GM23338 (cell line): ENCODE results near the gene EXD3. TPM values are rescaled to one million over a fixed set of nuclear protein-coding genes. Genes with fewer than 3 reads are reported as not detected.

ENCODE experiments used
- ATAC-seq: fragments of 200-7000 bp; cut with Tn5 transposase; 3 replicates; pipeline ENCODE4 v1.9.1; 2020
- DNase-seq: peaks from one replicate; pipeline ENCODE4 v3.0.0-alpha.2; 2015; ENCODE audit warnings: low spot score
- H2AFZ ChIP-seq: fragments of 200-600 bp; sonication (generic); 2 replicates; pipeline ENCODE4 v1.8.0; 2016; ENCODE audit warnings: antibody characterized with exemption, mild to moderate bottlenecking, moderate library complexity
- H3F3A ChIP-seq: fragments of 200-600 bp; sonication (generic); replicated peaks from 2 replicates; pipeline ENCODE4 v1.8.0; 2017; ENCODE audit warnings: antibody characterized with exemption, mixed run types, low read depth
- H3K27ac ChIP-seq: fragments of 200-600 bp; sonication (generic); 2 replicates; pipeline ENCODE4 v1.6.1; 2016; ENCODE audit warnings: low read depth
- H3K27me3 ChIP-seq: fragments of 200-600 bp; sonication (generic); 2 replicates; pipeline ENCODE4 v1.8.0; 2016; ENCODE audit warnings: mild to moderate bottlenecking, mixed run types, moderate library complexity; ENCODE audit not compliant: insufficient read depth
- H3K36me3 ChIP-seq: fragments of 200-600 bp; sonication (generic); 2 replicates; pipeline ENCODE4 v1.8.0; 2016; ENCODE audit warnings: mild to moderate bottlenecking; ENCODE audit not compliant: insufficient read depth
- H3K4me1 ChIP-seq: fragments of 200-600 bp; sonication (generic); 2 replicates; pipeline ENCODE4 v1.8.0; 2016; ENCODE audit warnings: mild to moderate bottlenecking, moderate library complexity; ENCODE audit not compliant: insufficient read depth
- H3K4me2 ChIP-seq: fragments of 200-600 bp; sonication (generic); 2 replicates; pipeline ENCODE4 v1.7.1; 2017; ENCODE audit warnings: mixed run types
- H3K4me3 ChIP-seq: fragments of 200-600 bp; sonication (generic); 2 replicates; pipeline ENCODE4 v1.6.1; 2016; ENCODE audit warnings: mixed run types
- H3K79me2 ChIP-seq: fragments of 200-600 bp; sonication (generic); replicated peaks from 2 replicates; pipeline ENCODE4 v1.8.0; 2017; ENCODE audit warnings: mild to moderate bottlenecking; ENCODE audit not compliant: insufficient read depth
- H3K9me2 ChIP-seq: fragments of 200-600 bp; sonication (generic); 2 replicates; pipeline ENCODE4 v1.8.0; 2017; ENCODE audit not compliant: insufficient read depth
- H4K20me1 ChIP-seq: fragments of 200-600 bp; sonication (generic); replicated peaks from 2 replicates; pipeline ENCODE4 v1.8.0; 2017; ENCODE audit warnings: mild to moderate bottlenecking; ENCODE audit not compliant: insufficient read depth
- H3K27ac Mint-ChIP-seq: 2 replicates; pipeline ENCODE4 v1.8.0; 2020; ENCODE audit warnings: inconsistent platforms, mild to moderate bottlenecking, moderate library complexity, mixed read lengths
- H3K27me3 Mint-ChIP-seq: 3 replicates; pipeline ENCODE4 v1.8.0; 2022; ENCODE audit warnings: low read depth, mild to moderate bottlenecking, moderate library complexity, mixed read lengths, inconsistent platforms; ENCODE audit not compliant: insufficient read depth, poor library complexity
- H3K36me3 Mint-ChIP-seq: 3 replicates; pipeline ENCODE4 v1.8.0; 2021; ENCODE audit warnings: low read depth, mild to moderate bottlenecking, inconsistent platforms, moderate library complexity, mixed read lengths
- H3K4me1 Mint-ChIP-seq: 3 replicates; pipeline ENCODE4 v1.8.0; 2020; ENCODE audit warnings: mild to moderate bottlenecking, inconsistent platforms, mixed read lengths
- H3K4me3 Mint-ChIP-seq: 3 replicates; pipeline ENCODE4 v1.8.0; 2021; ENCODE audit warnings: moderate library complexity, mild to moderate bottlenecking, inconsistent platforms, mixed read lengths
- H3K9me3 Mint-ChIP-seq: 3 replicates; pipeline ENCODE4 v1.8.0; 2020; ENCODE audit warnings: moderate library complexity, mild to moderate bottlenecking, inconsistent platforms, mixed read lengths
- CREB1 ChIP-seq: fragments of 250-450 bp; sonication (Bioruptor Pico); IDR thresholded peaks from 2 replicates; pipeline ENCODE4 v1.5.0; 2020; ENCODE audit warnings: low read depth, mild to moderate bottlenecking, moderate library complexity
- CTCF ChIP-seq, 2 experiments: fragments of 200-600 bp in 1 of 2; sonication (generic) in 1 of 2; conservative IDR thresholded peaks; 2 replicates each; pipeline versions ENCODE4 v1.5.1 to v1.6.1; 2016 to 2017; ENCODE audit warnings: antibody characterized with exemption in 2 of 2, low read depth in 2 of 2, mild to moderate bottlenecking in 2 of 2, moderate library complexity in 1 of 2
- EZH2 ChIP-seq: fragments of 200-600 bp; sonication (generic); IDR thresholded peaks from one replicate; pipeline ENCODE4 v1.8.0; 2017; ENCODE audit warnings: antibody characterized with exemption, mild to moderate bottlenecking, low read depth; ENCODE audit not compliant: unreplicated experiment
- EZH2phosphoT487 ChIP-seq: fragments of 200-600 bp; sonication (generic); IDR thresholded peaks from one replicate; pipeline ENCODE4 v1.8.1; 2018; ENCODE audit warnings: antibody characterized with exemption; ENCODE audit not compliant: unreplicated experiment
- JUNB ChIP-seq: IDR thresholded peaks from one replicate; pipeline ENCODE4 v1.6.1; 2016; ENCODE audit warnings: antibody characterized with exemption; ENCODE audit not compliant: unreplicated experiment
- NANOG ChIP-seq: IDR thresholded peaks from 2 replicates; pipeline ENCODE4 v1.6.1; 2016; ENCODE audit warnings: antibody characterized with exemption, borderline replicate concordance
- REST ChIP-seq: IDR thresholded peaks from one replicate; pipeline ENCODE4 v1.6.1; 2018; ENCODE audit warnings: antibody characterized with exemption; ENCODE audit not compliant: unreplicated experiment
- STAT1 ChIP-seq: IDR thresholded peaks from one replicate; pipeline ENCODE4 v1.6.1; 2016; ENCODE audit warnings: antibody characterized with exemption; ENCODE audit not compliant: unreplicated experiment
- ZNF114 ChIP-seq: fragments of 250-450 bp; sonication (Bioruptor Pico); IDR thresholded peaks from 2 replicates; pipeline ENCODE4 v1.5.0; 2020; ENCODE audit warnings: mild to moderate bottlenecking, moderate library complexity
- ZNF331 ChIP-seq: fragments of 250-450 bp; sonication (Bioruptor Pico); IDR thresholded peaks from 2 replicates; pipeline ENCODE4 v1.5.0; 2020; ENCODE audit warnings: low read depth, mild to moderate bottlenecking, moderate library complexity
- polyA plus RNA-seq: library from polyadenylated mRNA; unstranded; fragments of >200 nt; fragmentation: Nextera tagmentation; extraction: Ambion mirVana; gene quantifications from 2 replicates; pipeline ENCODE4 v1.2.1, GENCODE V29; 2016
- total RNA-seq: library from RNA; depleted of rRNA; stranded (reverse); fragments of >200 nt; shearing (Covaris generic); gene quantifications from 2 replicates; pipeline ENCODE4 v1.2.3, GENCODE V29; 2014

EXD3 gene
- total and polyA plus RNA-seq, 2 experiments from 2014 or later = 3.6 to 9.7 TPM

- TF ChIP-seq REST = no peak
- TF ChIP-seq JUNB = no peak
- no peak for TF ChIP-seq STAT1
- no peak for TF ChIP-seq CREB1 (CRISPR knock-in tag)
These were observed 97.2 kb downstream of the EXD3 start (continued) for GRCh38 chr9:137325799-137326198.

- no peak overlapping the region for H3K4me3 Mint-ChIP-seq
- H3K79me2 ChIP-seq = no peaks in the 10 kb centered on the region
- no peaks in the 10 kb centered on the region for H4K20me1 ChIP-seq
- H3K4me3 ChIP-seq = no peak overlapping the region
- H3K4me2 ChIP-seq = no peak overlapping the region
- no peaks in the 10 kb centered on the region for H3K36me3 ChIP-seq
- no peak overlapping the region for H3K27ac Mint-ChIP-seq
- H2AFZ ChIP-seq = no peak overlapping the region
- no peak for ATAC-seq
- H3K36me3 Mint-ChIP-seq = peaks cover 7% of the 10 kb centered on the region
- no peaks in the 10 kb centered on the region for H3K27me3 ChIP-seq
- H3K4me1 Mint-ChIP-seq = no peaks in the 10 kb centered on the region; the same call in 1 of the 3 replicates
- H3K9me2 ChIP-seq = no peaks in the 10 kb centered on the region
- peaks cover 15% of the 10 kb centered on the region for H3K9me3 Mint-ChIP-seq
- H3K4me1 ChIP-seq = peaks cover 7% of the 10 kb centered on the region; the same call in 1 of the 2 replicates
- peaks cover 13% of the 10 kb centered on the region for H3K27me3 Mint-ChIP-seq
- no peaks in the 10 kb centered on the region for H3F3A ChIP-seq
- DNase-seq = no peak
- H3K27ac ChIP-seq = no peak overlapping the region
- TF ChIP-seq ZNF331 = no peak
- TF ChIP-seq ZNF114 (CRISPR knock-in tag) = no peak
- TF ChIP-seq CTCF (conservative IDR thresholded peaks at IDR 0.05; ENCODE audit: low read depth in 2 of 2) = no peak
- no peak for TF ChIP-seq EZH2
- no peak for TF ChIP-seq NANOG
- no peak for TF ChIP-seq EZH2phosphoT487
- TF ChIP-seq CREB1 (CRISPR knock-in tag) = no peak
- no peak for TF ChIP-seq JUNB
- TF ChIP-seq REST = no peak
- no peak for TF ChIP-seq STAT1
These were observed 97.8 kb downstream of the EXD3 start for GRCh38 chr9:137325124-137325523.
